ENCODE measurements around the gene ICE2.

Gene ICE2

DNA sequence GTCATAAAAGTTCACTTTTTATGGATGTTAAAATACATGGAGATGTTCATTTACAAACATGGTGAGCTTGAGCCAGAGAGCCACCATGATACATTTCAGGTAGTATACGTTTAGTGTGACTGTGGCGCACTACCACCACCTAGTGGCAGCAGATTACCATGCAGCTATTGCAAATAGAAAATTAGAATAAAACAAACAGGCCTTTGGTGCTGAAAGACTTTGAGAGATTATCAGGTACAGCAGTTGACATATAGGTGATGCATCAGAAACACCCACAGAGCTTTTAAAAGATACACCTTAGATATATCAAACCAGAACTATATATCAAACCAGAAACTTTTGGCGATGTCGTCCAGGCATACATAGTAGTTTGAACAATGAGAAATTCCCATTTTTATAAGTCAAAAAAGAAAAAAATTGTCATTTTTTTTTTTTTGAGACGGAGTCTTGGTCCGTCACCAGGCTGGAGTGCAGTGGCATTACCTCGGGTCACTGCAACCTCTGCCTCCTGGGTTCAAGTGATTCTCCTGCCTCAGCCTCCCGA, 42.0 kb upstream of the ICE2 start:
- H3K27ac ChIP-seq: no peak overlapping the region
- TF ChIP-seq, protein P1, sequence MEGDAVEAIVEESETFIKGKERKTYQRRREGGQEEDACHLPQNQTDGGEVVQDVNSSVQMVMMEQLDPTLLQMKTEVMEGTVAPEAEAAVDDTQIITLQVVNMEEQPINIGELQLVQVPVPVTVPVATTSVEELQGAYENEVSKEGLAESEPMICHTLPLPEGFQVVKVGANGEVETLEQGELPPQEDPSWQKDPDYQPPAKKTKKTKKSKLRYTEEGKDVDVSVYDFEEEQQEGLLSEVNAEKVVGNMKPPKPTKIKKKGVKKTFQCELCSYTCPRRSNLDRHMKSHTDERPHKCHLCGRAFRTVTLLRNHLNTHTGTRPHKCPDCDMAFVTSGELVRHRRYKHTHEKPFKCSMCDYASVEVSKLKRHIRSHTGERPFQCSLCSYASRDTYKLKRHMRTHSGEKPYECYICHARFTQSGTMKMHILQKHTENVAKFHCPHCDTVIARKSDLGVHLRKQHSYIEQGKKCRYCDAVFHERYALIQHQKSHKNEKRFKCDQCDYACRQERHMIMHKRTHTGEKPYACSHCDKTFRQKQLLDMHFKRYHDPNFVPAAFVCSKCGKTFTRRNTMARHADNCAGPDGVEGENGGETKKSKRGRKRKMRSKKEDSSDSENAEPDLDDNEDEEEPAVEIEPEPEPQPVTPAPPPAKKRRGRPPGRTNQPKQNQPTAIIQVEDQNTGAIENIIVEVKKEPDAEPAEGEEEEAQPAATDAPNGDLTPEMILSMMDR (conservative IDR thresholded peaks at IDR 0.05): peak; percentile 98

DNA sequence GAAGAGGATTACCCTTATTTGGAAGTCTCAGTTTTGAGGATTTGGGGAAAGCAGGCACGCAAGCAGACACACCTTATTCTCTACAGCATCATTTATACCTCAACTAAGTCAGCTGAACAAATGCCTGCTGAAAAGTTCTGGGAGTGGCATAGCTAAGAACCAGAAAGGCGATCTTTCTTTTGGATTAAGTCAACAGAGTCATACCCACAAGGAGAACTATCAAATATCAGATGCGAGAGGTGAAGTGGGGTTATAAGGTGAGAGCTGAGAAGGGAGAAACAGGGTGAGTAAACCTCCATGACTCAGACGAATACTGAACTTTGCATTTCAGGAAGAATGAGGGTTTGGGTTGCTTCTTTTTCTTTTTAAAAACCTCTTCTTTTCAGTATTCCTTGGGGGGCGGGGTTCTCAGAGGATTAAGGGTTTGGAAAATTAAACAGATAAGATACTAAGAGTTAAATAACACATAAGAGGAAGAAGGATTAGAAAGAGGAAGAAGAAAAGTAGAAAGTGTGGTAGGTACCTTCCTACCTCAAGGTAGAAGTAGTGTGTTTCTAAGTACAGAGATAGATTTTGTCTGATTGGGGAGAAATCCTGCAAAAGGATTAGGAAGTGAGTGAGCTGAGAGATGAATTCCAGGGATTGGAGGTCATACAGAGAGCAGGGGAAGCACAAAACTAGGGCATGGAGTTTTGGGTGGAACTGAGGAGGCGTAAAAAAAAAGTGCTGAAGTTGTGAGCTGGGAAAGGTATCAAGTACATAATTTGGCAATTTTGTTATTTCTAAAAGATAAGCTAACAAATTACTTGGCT, 41.3 kb upstream of the ICE2 start:
- TF ChIP-seq, protein P1 (conservative IDR thresholded peaks at IDR 0.05): no peak
- no peak overlapping the region for H3K27ac ChIP-seq

DNA sequence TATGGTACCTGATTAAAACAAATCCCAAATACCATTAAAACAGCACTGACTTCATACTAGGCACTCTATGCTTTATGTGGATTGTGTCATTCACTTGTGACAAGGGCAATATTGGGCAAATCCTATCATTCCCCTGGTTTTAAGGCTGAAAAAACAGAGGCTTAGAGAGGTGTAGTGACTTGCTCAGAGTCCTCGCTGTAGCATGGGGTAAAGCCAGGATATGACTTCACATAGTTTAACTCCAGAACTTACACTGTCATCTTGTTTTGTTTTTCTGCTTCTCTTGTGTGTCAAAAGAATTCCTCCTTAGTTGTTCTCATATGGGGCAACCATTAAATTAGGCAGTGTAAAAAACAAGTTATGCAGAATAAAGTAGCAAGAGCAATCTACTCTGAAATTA, 40.3 kb upstream of the ICE2 start:
- TF ChIP-seq, protein P1 (conservative IDR thresholded peaks at IDR 0.05): no peak
- H3K27ac ChIP-seq: no peak overlapping the region

DNA sequence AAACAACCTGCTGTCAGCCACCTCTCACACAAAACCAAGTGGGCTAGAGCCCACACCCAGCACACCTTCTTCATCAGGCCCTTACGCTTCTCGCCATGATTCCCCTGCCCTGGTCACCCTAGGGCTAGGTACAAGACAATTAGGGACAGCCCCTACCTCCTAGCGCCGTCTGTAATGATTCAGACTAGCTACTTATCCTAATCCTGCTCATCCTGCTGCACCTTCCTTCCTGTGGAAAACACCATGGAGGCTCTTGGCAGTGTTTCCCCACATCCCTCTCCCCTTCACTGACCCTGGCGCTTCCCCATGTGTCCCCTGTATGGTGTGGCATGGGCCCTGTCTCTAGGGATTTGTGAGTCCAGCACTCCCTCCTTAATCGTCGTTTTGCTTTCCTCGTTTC, 39.6 kb upstream of the ICE2 start:
- TF ChIP-seq, protein P1 (conservative IDR thresholded peaks at IDR 0.05): no peak
- H3K27ac ChIP-seq: no peak overlapping the region

DNA sequence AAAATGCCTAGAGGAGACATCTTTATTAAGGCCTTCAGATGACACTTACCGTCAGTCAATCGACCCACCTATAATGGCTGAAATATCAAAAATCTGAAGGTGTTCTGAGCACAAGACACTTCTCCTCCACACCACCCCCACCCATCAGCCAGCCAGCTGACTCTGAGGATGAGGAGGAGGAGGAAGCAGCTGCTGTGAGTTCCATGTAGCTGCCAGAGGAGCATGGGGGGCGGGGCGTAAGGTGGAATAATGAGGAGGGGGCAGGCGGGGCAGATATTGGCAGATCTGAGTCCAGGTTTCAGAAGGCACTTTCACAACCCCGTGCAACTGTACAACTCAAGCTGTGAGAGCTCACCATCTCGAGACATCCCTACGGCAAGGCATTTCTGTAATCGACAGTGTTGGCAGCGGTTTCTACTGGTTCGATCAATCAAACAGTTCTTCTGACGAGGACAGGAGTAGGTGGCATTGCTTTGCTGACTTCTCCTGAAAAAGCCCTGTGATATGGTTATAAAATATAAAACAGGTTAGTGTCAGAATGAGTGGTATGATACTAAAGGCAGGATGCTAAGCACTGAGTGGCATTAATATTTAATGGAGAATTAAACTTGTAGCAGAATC, 35.4 kb upstream of the ICE2 start:
- TF ChIP-seq, protein P1 (conservative IDR thresholded peaks at IDR 0.05): no peak
- no peak overlapping the region for H3K27ac ChIP-seq

DNA sequence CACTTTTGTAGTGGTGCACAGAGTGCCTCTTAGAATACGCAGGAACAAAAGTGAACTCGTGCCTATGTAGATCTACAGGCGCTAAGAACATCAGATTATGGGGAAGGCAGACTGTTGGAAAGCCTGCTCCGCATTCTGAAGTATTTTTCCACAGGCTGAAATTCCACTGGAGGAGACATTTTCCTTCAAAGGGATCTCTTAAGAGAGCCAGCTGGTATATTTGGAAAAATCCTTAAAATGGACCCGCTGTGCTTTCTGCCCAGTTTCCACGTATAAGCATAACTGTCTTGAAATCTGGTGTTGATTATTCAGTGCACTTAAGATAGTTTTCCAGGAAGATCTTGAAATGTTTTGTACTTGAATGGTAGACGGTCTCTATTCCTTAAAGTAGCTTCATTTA, 34.7 kb upstream of the ICE2 start:
- H3K27ac ChIP-seq: no peak overlapping the region
- TF ChIP-seq, protein P1 (conservative IDR thresholded peaks at IDR 0.05): no peak

DNA sequence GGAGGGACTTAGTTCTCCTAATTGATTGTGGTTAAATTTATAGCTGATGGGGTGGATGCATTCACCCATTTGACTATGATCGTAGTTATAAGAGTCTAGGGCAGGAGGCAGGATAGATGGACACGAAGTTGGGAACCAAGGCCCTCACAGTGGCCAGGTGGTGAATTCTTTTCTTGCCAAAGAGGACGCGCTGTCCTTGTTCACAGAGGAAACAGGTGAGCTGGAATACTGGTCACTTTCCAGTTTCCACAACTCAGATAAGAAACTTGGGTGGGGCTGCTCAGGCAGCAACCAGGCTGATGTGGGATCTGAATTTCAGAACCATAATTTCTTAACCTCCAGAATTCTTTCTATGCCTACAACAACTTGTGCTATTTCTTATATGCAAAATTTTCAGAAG, 34.0 kb upstream of the ICE2 start:
- TF ChIP-seq, protein P1 (conservative IDR thresholded peaks at IDR 0.05): no peak

More for the DNA sequence above, 34.0 kb upstream of the ICE2 start:
- H3K27ac ChIP-seq: no peak overlapping the region
